Measurements from ENCODE around the gene CALCR. TPM values are rescaled to one million over a fixed set of nuclear protein-coding genes. Genes with fewer than 3 reads are reported as not detected.

CALCR gene
- polyA plus RNA-seq, 3 donors: not detected

- Histone ChIP-seq H3K4me1 (ENCODE audit: control insufficient read depth in 1 of 2, insufficient read depth in 2 of 2, low read length in 2 of 2) (peaks cover 4 to 9% of the 10 kb centered on the region in 2 donors), H3K27me3 (ENCODE audit: control insufficient read depth in 2 of 2, insufficient read depth in 2 of 2, low read length in 2 of 2) (peaks cover 5 to 17% of the 10 kb centered on the region in 2 donors), H3K4me2 (replicated peaks; ENCODE audit: extremely low read depth, low read length, poor library complexity, severe bottlenecking) (no peak overlapping the region), H3K9ac (ENCODE audit: insufficient read depth, low read length, poor library complexity, severe bottlenecking) (no peak overlapping the region), H3K9me3 (replicated peaks in 1 of 2; ENCODE audit: control insufficient read depth in 1 of 2, insufficient read depth in 1 of 2, low read length in 2 of 2) (no peaks in the 10 kb centered on the region), H4K20me1 (ENCODE audit: insufficient read depth, low read length) (no peaks in the 10 kb centered on the region), H3K4me3 (replicated peaks in 1 of 3; ENCODE audit: low read depth in 2 of 3, low read length in 3 of 3) (no peak overlapping the region), H3K27ac (ENCODE audit: low read depth in 1 of 2, low read length in 2 of 2) (no peak overlapping the region), H3K36me3 (replicated peaks in 1 of 2; ENCODE audit: control insufficient read depth in 1 of 2, insufficient read depth in 2 of 2, low read length in 2 of 2) (no peaks in the 10 kb centered on the region), H2AFZ (ENCODE audit: insufficient read depth, low read depth, low read length, poor library complexity, severe bottlenecking) (peak overlapping the region; percentile 17), H3K79me2 (ENCODE audit: insufficient read depth, low read length) (no peaks in the 10 kb centered on the region)
- Mint-ChIP-seq H3K4me3 (no peak overlapping the region), H3K27me3 (ENCODE audit: low read depth in 3 of 3) (peaks cover 8 to 15% (median 12%) of the 10 kb centered on the region in 3 donors), H3K9me3 (no peaks in the 10 kb centered on the region), H3K4me1 (peaks cover 12% of the 10 kb centered on the region), H3K27ac (no peak overlapping the region), H3K36me3 (no peaks in the 10 kb centered on the region)
- intact Hi-C loops (cut with micrococcal nuclease): no loop called here
- TF ChIP-seq CTCF (IDR thresholded peaks at IDR 0.05): no peak
- DNase-seq: no peak
Measured at GRCh38 chr7:93566876-93567275, 7.6 kb downstream of the CALCR start.

- Histone ChIP-seq H3K4me1 (ENCODE audit: control insufficient read depth in 1 of 2, insufficient read depth in 2 of 2, low read length in 2 of 2) (peaks cover 26 to 34% of the 10 kb centered on the region in 2 donors), H3K36me3 (replicated peaks in 1 of 2; ENCODE audit: control insufficient read depth in 1 of 2, insufficient read depth in 2 of 2, low read length in 2 of 2) (no peaks in the 10 kb centered on the region), H3K79me2 (ENCODE audit: insufficient read depth, low read length) (no peaks in the 10 kb centered on the region), H3K4me2 (replicated peaks; ENCODE audit: extremely low read depth, low read length, poor library complexity, severe bottlenecking) (peak overlapping the region; percentile 47), H2AFZ (ENCODE audit: insufficient read depth, low read depth, low read length, poor library complexity, severe bottlenecking) (no peak overlapping the region), H3K9ac (ENCODE audit: insufficient read depth, low read length, poor library complexity, severe bottlenecking) (no peak overlapping the region), H3K4me3 (replicated peaks in 1 of 3; ENCODE audit: low read depth in 2 of 3, low read length in 3 of 3) (peak overlapping the region in 1 of 3 experiments; percentile 33), H4K20me1 (ENCODE audit: insufficient read depth, low read length) (no peaks in the 10 kb centered on the region), H3K9me3 (replicated peaks in 1 of 2; ENCODE audit: control insufficient read depth in 1 of 2, insufficient read depth in 1 of 2, low read length in 2 of 2) (no peaks in the 10 kb centered on the region), H3K27ac (ENCODE audit: low read depth in 1 of 2, low read length in 2 of 2) (no peak overlapping the region), H3K27me3 (ENCODE audit: control insufficient read depth in 2 of 2, insufficient read depth in 2 of 2, low read length in 2 of 2) (no peaks in the 10 kb centered on the region)
- intact Hi-C loops (cut with micrococcal nuclease): no loop called here
- Mint-ChIP-seq H3K4me3 (peak overlapping the region in 1 of 2 donors; percentile 60), H3K27me3 (ENCODE audit: low read depth in 3 of 3) (peaks cover 0 to 7% (median 4%) of the 10 kb centered on the region in 3 donors), H3K9me3 (no peaks in the 10 kb centered on the region), H3K36me3 (no peaks in the 10 kb centered on the region), H3K4me1 (peaks cover 31% of the 10 kb centered on the region), H3K27ac (peak overlapping the region in 1 of 7 donors; percentile 42)
- peak in 1 of 3 donors; percentile 8 for DNase-seq
- WGBS (ENCODE audit: insufficient coverage): 0% methylated on average over 2 of the region's 6 CpGs
- no peak for TF ChIP-seq CTCF (IDR thresholded peaks at IDR 0.05)
Measured at GRCh38 chr7:93563584-93563983, 10.9 kb downstream of the CALCR start.

All from CD14-positive monocyte (primary cell).